ENCODE measurements around the gene RNF25. TPM values are rescaled to one million over a fixed set of nuclear protein-coding genes. Genes with fewer than 3 reads are reported as not detected.

The RNF25 gene
- total RNA-seq, 2 donors from 2014 or later, result 24.5 to 32.1 TPM

- H3K4me3 Mint-ChIP-seq, result peak overlapping the region; percentile 96
- H3K36me3 Mint-ChIP-seq (ENCODE audit: low read depth), result peaks cover 6% of the 10 kb centered on the region
- H3K27me3 ChIP-seq (ENCODE audit: control insufficient read depth, insufficient read depth, low read length, poor library complexity, severe bottlenecking), result no peaks in the 10 kb centered on the region
- H3K4me1 ChIP-seq (ENCODE audit: control insufficient read depth, insufficient read depth, low read length), result no peaks in the 10 kb centered on the region
- H3K4me1 Mint-ChIP-seq, result peaks cover 5% of the 10 kb centered on the region
- no peaks in the 10 kb centered on the region for H3K9me3 ChIP-seq (ENCODE audit: control insufficient read depth, low read length)
- no peak for TF ChIP-seq CTCF (conservative IDR thresholded peaks at IDR 0.05)
- no peak overlapping the region for H3K9ac ChIP-seq (ENCODE audit: extremely low read depth, low read length, poor library complexity, severe bottlenecking)
- DNase-seq, result no peak
- peak overlapping the region; percentile 44 for H3K27ac Mint-ChIP-seq
- H3K36me3 ChIP-seq (ENCODE audit: control insufficient read depth, insufficient read depth, low read length), result peaks cover 11% of the 10 kb centered on the region
- H3K27me3 Mint-ChIP-seq (ENCODE audit: insufficient read depth), result no peaks in the 10 kb centered on the region
- WGBS, 2 experiments (ENCODE audit: insufficient coverage in 1 of 2, insufficient read length in 1 of 2), result 94 to 98% methylated on average over 7 to 8 of the region's 8 CpGs
- H3K27ac ChIP-seq (ENCODE audit: low read depth, low read length), result no peak overlapping the region
- no peaks in the 10 kb centered on the region for H3K9me3 Mint-ChIP-seq
- H3K4me3 ChIP-seq (ENCODE audit: low read length), result peak overlapping the region; percentile 94
These were observed 38.1 kb upstream of the RNF25 start for GRCh38 chr2:218709908-218710307.

GRCh38 chr2:218708086-218708485 is 36.3 kb upstream of the RNF25 start:
- Histone ChIP-seq H3K27me3 (ENCODE audit: control insufficient read depth, insufficient read depth, low read length, poor library complexity, severe bottlenecking) (no peaks in the 10 kb centered on the region), H3K36me3 (ENCODE audit: control insufficient read depth, insufficient read depth, low read length) (no peaks in the 10 kb centered on the region), H3K27ac (ENCODE audit: low read depth, low read length) (no peak overlapping the region), H3K4me1 (ENCODE audit: control insufficient read depth, insufficient read depth, low read length) (no peaks in the 10 kb centered on the region), H3K9ac (ENCODE audit: extremely low read depth, low read length, poor library complexity, severe bottlenecking) (no peak overlapping the region), H3K4me3 (ENCODE audit: low read length) (no peak overlapping the region), H3K9me3 (ENCODE audit: control insufficient read depth, low read length) (no peaks in the 10 kb centered on the region)
- TF ChIP-seq CTCF (conservative IDR thresholded peaks at IDR 0.05), result no peak
- H3K27me3 Mint-ChIP-seq (ENCODE audit: insufficient read depth), result no peaks in the 10 kb centered on the region
- no peak for DNase-seq
- H3K27ac Mint-ChIP-seq, result no peak overlapping the region
- H3K4me1 Mint-ChIP-seq, result peaks cover 5% of the 10 kb centered on the region
- no peak overlapping the region for H3K4me3 Mint-ChIP-seq
- H3K36me3 Mint-ChIP-seq (ENCODE audit: low read depth), result peaks cover 6% of the 10 kb centered on the region
- WGBS, 2 experiments (ENCODE audit: insufficient coverage in 1 of 2, insufficient read length in 1 of 2), result 89 to 93% methylated on average over 4 of the region's 4 CpGs
- no peaks in the 10 kb centered on the region for H3K9me3 Mint-ChIP-seq

- no peaks in the 10 kb centered on the region for H3K27me3 ChIP-seq (ENCODE audit: control insufficient read depth, insufficient read depth, low read length, poor library complexity, severe bottlenecking)
- peaks cover 24% of the 10 kb centered on the region for H3K36me3 ChIP-seq (ENCODE audit: control insufficient read depth, insufficient read depth, low read length)
- no peaks in the 10 kb centered on the region for H3K4me1 ChIP-seq (ENCODE audit: control insufficient read depth, insufficient read depth, low read length)
- H3K4me3 ChIP-seq (ENCODE audit: low read length), result no peak overlapping the region
- H3K27ac Mint-ChIP-seq, result no peak overlapping the region
- no peak for TF ChIP-seq CTCF (conservative IDR thresholded peaks at IDR 0.05)
- H3K27me3 Mint-ChIP-seq (ENCODE audit: insufficient read depth), result no peaks in the 10 kb centered on the region
- no peaks in the 10 kb centered on the region for H3K9me3 ChIP-seq (ENCODE audit: control insufficient read depth, low read length)
- no peak overlapping the region for H3K27ac ChIP-seq (ENCODE audit: low read depth, low read length)
- no peak overlapping the region for H3K4me3 Mint-ChIP-seq
- H3K36me3 Mint-ChIP-seq (ENCODE audit: low read depth), result peaks cover 27% of the 10 kb centered on the region
- 90 to 94% methylated on average over 4 of the region's 4 CpGs for WGBS, 2 experiments (ENCODE audit: insufficient coverage in 1 of 2, insufficient read length in 1 of 2)
- no peak overlapping the region for H3K9ac ChIP-seq (ENCODE audit: extremely low read depth, low read length, poor library complexity, severe bottlenecking)
- H3K9me3 Mint-ChIP-seq, result no peaks in the 10 kb centered on the region
- no peak for DNase-seq
- no peaks in the 10 kb centered on the region for H3K4me1 Mint-ChIP-seq
These were observed 31.5 kb upstream of the RNF25 start for GRCh38 chr2:218703341-218703740.
